GM10266 (cell line): ENCODE measurements around the gene HHATL.

Experiments used
- DNase-seq: peaks from one replicate; pipeline ENCODE4 v3.0.0; 2012; ENCODE audit errors: extremely low spot score
- TF ChIP-seq, protein P1 (sequence below): IDR thresholded peaks from 2 replicates; pipeline ENCODE4 v1.5.1; 2012; ENCODE audit warnings: mild to moderate bottlenecking, low read depth; ENCODE audit not compliant: control insufficient read depth, insufficient read depth; ENCODE audit errors: missing control alignments

HHATL gene

GRCh38 chr3:42746455-42747450 lies 44.2 kb upstream of the HHATL start:
- TF ChIP-seq, protein P1, sequence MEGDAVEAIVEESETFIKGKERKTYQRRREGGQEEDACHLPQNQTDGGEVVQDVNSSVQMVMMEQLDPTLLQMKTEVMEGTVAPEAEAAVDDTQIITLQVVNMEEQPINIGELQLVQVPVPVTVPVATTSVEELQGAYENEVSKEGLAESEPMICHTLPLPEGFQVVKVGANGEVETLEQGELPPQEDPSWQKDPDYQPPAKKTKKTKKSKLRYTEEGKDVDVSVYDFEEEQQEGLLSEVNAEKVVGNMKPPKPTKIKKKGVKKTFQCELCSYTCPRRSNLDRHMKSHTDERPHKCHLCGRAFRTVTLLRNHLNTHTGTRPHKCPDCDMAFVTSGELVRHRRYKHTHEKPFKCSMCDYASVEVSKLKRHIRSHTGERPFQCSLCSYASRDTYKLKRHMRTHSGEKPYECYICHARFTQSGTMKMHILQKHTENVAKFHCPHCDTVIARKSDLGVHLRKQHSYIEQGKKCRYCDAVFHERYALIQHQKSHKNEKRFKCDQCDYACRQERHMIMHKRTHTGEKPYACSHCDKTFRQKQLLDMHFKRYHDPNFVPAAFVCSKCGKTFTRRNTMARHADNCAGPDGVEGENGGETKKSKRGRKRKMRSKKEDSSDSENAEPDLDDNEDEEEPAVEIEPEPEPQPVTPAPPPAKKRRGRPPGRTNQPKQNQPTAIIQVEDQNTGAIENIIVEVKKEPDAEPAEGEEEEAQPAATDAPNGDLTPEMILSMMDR = no peak
- no peak for DNase-seq

DNA sequence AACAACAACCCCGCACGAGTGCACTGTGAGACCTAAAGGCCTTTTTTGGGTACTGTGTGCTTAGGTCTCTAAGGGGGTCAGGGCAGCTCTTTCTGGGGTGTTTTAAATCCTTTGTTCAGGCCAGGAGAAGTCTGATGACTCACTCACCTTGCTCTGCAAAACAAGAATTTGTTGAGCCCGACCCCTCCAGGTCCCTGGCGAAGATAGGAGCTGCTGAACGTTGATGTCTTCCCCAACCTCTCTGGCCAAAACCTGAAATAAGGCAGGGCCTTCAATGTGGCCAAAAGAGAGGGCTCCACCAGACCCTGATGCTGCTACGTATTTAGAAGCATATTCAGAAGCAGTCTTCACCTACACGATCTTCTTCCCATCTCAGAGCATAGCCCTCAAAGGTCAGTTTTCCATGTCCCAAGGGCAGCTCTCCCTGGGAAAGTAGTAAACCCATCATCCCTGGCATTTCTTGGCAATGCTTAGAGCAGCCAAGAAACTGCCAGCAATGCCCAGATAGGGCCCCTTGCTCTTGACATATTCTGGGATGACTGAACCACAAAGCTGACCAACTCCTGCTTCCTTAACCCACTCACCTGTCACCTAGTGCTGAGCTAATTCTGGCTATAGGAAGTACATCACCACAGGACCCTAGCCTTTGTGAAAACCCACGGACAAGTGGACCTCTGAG lies 43.3 kb upstream of the HHATL start:
- DNase-seq = no peak
- TF ChIP-seq, protein P1 = no peak

GRCh38 chr3:42745291-42745745 lies 42.7 kb upstream of the HHATL start:
- DNase-seq = no peak
- TF ChIP-seq, protein P1 = no peak

DNA sequence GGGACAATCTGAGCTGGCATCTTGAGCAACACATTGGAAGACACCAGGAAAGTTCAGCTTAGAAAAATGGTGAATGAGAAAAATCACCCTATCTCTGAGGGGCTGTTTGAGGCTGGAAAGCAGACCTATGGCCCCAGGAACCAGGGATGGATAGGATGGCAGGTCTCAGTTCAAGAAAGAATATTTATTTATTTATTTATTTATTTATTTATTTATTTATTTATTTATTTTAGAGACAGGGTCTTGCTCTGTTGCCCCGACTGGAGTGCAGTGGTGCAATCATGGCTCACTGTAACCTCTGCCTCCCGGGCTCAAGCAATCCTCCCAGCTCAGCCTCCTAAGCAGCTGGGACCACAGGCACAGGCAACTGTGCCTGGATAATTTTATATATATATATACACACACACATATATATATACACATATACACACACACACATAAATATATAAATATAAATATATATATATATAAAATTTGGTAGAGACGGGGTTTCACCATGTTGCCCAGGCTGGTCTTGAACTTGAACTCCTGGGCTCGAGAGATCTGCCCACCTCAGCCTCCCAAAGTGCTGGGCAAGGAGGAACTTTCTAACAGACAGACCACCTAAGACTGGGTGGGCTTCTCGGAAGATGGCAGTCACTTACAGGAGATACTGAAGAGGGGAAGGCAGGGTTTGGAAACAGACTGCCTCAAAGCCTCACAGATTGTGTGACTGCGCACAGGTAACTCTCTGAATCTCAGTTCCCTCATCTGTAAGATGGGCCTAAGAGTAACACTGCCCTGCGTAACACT lies 40.8 kb upstream of the HHATL start:
- DNase-seq = no peak
- TF ChIP-seq, protein P1 = no peak

- no peak for DNase-seq
- TF ChIP-seq, protein P1 = no peak
These were observed 40.1 kb upstream of the HHATL start for GRCh38 chr3:42742688-42743087.

- TF ChIP-seq, protein P1 = no peak
- no peak for DNase-seq
These were observed 39.7 kb upstream of the HHATL start for GRCh38 chr3:42742259-42742658.
